Lower leg skin (tissue), 4 donors: ENCODE results near the gene KIAA2012. TPM values are rescaled to one million over a fixed set of nuclear protein-coding genes. Genes with fewer than 3 reads are reported as not detected.

Source experiments
- DNase-seq, 2 donors: peaks; one replicate each; pipeline ENCODE4 v3.0.0-alpha.2; 2019; ENCODE audit warnings: low spot score in 2 of 2
- H3K4me3 ChIP-seq: fragments of 200-600 bp; sonication (generic); 2 replicates; pipeline ENCODE4 v1.5.1; 2017; ENCODE audit warnings: mild to moderate bottlenecking, low read depth; ENCODE audit not compliant: poor library complexity, severe bottlenecking
- CTCF ChIP-seq, 3 donors: fragments of 450-650 bp; IDR thresholded peaks; one replicate each; pipeline ENCODE4 v1.5.1; 2016; ENCODE audit warnings: antibody characterized with exemption in 3 of 3, mild to moderate bottlenecking in 3 of 3, moderate library complexity in 2 of 3
- POLR2A ChIP-seq, 2 donors: fragments of 450-650 bp; IDR thresholded peaks; one replicate each; pipeline ENCODE4 v1.6.1; 2016 to 2017; ENCODE audit warnings: antibody characterized with exemption in 2 of 2, mild to moderate bottlenecking in 1 of 2, moderate library complexity in 1 of 2
- WGBS, 2 donors: methylation state at CpG; one replicate each; pipeline ENCODE4 v1.1.5; 2018; 5-methylcytosine and 5-hydroxymethylcytosine counted together
- intact Hi-C: fragments of 100-400 bp; cut with DNase I; formaldehyde crosslinking; loops from one replicate; pipeline ENCODE4 v1.15.0; 2023; ENCODE audit warnings: low total_unique reads
- total RNA-seq, 4 donors: library from RNA; depleted of rRNA; stranded (reverse); fragments of >200 nt; gene quantifications; one replicate each; pipeline ENCODE4 v1.1.0, GENCODE V29; 2016

KIAA2012 gene
- total RNA-seq, 4 donors from 2014 or later = not detected

GRCh38 chr2:202124286-202124685 lies 51.2 kb downstream of the KIAA2012 start:
- intact Hi-C loops = no loop called here
- 78 to 80% methylated on average over 2 of the region's 2 CpGs for WGBS, 2 donors
- TF ChIP-seq POLR2A (IDR thresholded peaks at IDR 0.05) = no peak
- no peak for TF ChIP-seq CTCF (IDR thresholded peaks at IDR 0.05)

GRCh38 chr2:202127687-202128331 lies 54.8 kb downstream of the KIAA2012 start:
- no peak overlapping the region for H3K4me3 ChIP-seq
- intact Hi-C loops = no loop called here
- TF ChIP-seq CTCF (IDR thresholded peaks at IDR 0.05) (no peak), POLR2A (IDR thresholded peaks at IDR 0.05) (no peak)
- WGBS, 2 donors = 74 to 77% methylated on average over 3 of the region's 3 CpGs
- no peak for DNase-seq

More at GRCh38 chr2:202124286-202124685, 51.2 kb downstream of the KIAA2012 start:
- no peak overlapping the region for H3K4me3 ChIP-seq
- no peak for DNase-seq

- intact Hi-C loops = no loop called here
- 54 to 57% methylated on average over 3 of the region's 3 CpGs for WGBS, 2 donors
- TF ChIP-seq POLR2A (IDR thresholded peaks at IDR 0.05) (no peak), CTCF (IDR thresholded peaks at IDR 0.05) (no peak)
- DNase-seq = no peak
- no peak overlapping the region for H3K4me3 ChIP-seq
These were observed 56.8 kb downstream of the KIAA2012 start for GRCh38 chr2:202129841-202130240.

- intact Hi-C loops = no loop called here
- no peak for TF ChIP-seq POLR2A (IDR thresholded peaks at IDR 0.05)
- no peak for TF ChIP-seq CTCF (IDR thresholded peaks at IDR 0.05)
- 85 to 89% methylated on average over 5 of the region's 5 CpGs for WGBS, 2 donors
- no peak overlapping the region for H3K4me3 ChIP-seq
- DNase-seq = no peak
These were observed 60.3 kb downstream of the KIAA2012 start for GRCh38 chr2:202133200-202133908.

GRCh38 chr2:202133909-202134265 lies 60.8 kb downstream of the KIAA2012 start:
- TF ChIP-seq CTCF (IDR thresholded peaks at IDR 0.05) (no peak), POLR2A (IDR thresholded peaks at IDR 0.05) (no peak)
- no peak overlapping the region for H3K4me3 ChIP-seq
- no peak for DNase-seq
- intact Hi-C loops = no loop called here
